HG03103 (cell line): Measurements from ENCODE around the gene PLCD4.

Experiments
- ATAC-seq: cut with Tn5 transposase; IDR thresholded peaks from one replicate; pipeline ENCODE4 v1.9.1; 2021; ENCODE audit warnings: low read depth; ENCODE audit not compliant: unreplicated experiment

The PLCD4 gene

GRCh38 chr2:218618102-218618860 lies 10.6 kb downstream of the PLCD4 start:
- ATAC-seq, result no peak

GRCh38 chr2:218621007-218621406 lies 13.3 kb downstream of the PLCD4 start:
- no peak for ATAC-seq

- ATAC-seq, result no peak
These were observed 15.1 kb downstream of the PLCD4 start for GRCh38 chr2:218622606-218623365.

GRCh38 chr2:218623366-218623705 lies 15.6 kb downstream of the PLCD4 start:
- no peak for ATAC-seq

GRCh38 chr2:218626369-218626768 lies 18.7 kb downstream of the PLCD4 start:
- ATAC-seq, result no peak

- no peak for ATAC-seq
These were observed 20.2 kb downstream of the PLCD4 start for GRCh38 chr2:218627939-218628338.

GRCh38 chr2:218631837-218632236 lies 24.1 kb downstream of the PLCD4 start:
- ATAC-seq, result no peak

GRCh38 chr2:218635719-218636118 lies 28.0 kb downstream of the PLCD4 start:
- ATAC-seq, result no peak

- no peak for ATAC-seq
These were observed 30.7 kb downstream of the PLCD4 start for GRCh38 chr2:218638372-218638771.

- ATAC-seq, result no peak
These were observed 34.5 kb downstream of the PLCD4 start for GRCh38 chr2:218642121-218642656.

- no peak for ATAC-seq
These were observed 35.1 kb downstream of the PLCD4 start for GRCh38 chr2:218642786-218643185.

GRCh38 chr2:218643751-218644310 lies 36.1 kb downstream of the PLCD4 start:
- ATAC-seq, result no peak

- ATAC-seq, result no peak
These were observed 37.0 kb downstream of the PLCD4 start for GRCh38 chr2:218644721-218645120.

GRCh38 chr2:218645126-218645525 lies 37.4 kb downstream of the PLCD4 start:
- no peak for ATAC-seq

- ATAC-seq, result no peak
These were observed 40.5 kb downstream of the PLCD4 start for GRCh38 chr2:218648088-218648786.

GRCh38 chr2:218648787-218649100 lies 41.0 kb downstream of the PLCD4 start:
- ATAC-seq, result no peak

- no peak for ATAC-seq
These were observed 48.1 kb downstream of the PLCD4 start for GRCh38 chr2:218655751-218656150.

- peak; percentile 41 for ATAC-seq
These were observed 51.1 kb downstream of the PLCD4 start for GRCh38 chr2:218658671-218659257.

- ATAC-seq, result peak; percentile 93
These were observed 51.7 kb downstream of the PLCD4 start, which contains the start of the genes BCS1L and ZNF142 for GRCh38 chr2:218659258-218659987. TSS of gene BCS1L (plus strand) at chr2:218659683. CDS start at chr2:218660988, 1,305 bp downstream. TSS of gene ZNF142 (minus strand) at chr2:218659623. CDS start at chr2:218656429, 3,194 bp downstream.

GRCh38 chr2:218659988-218660358 lies 52.3 kb downstream of the PLCD4 start:
- ATAC-seq, result no peak
